ENCODE data around the gene B4GALT1. TPM values are rescaled to one million over a fixed set of nuclear protein-coding genes. Genes with fewer than 3 reads are reported as not detected.

Gene B4GALT1
- total RNA-seq, 2 experiments from 2014 or later: 12.8 to 38.7 TPM

- POLR2A ChIA-PET: interaction anchor here (0.8 kb wide), 2 partner anchors 10 to 23 kb away, joined by 3 to 4 read pairs; no protein-coding TSS in a partner anchor
- Histone ChIP-seq H3K36me3 (ENCODE audit: insufficient read depth, low read length) (no peaks in the 10 kb centered on the region), H3K4me3 (ENCODE audit: low read depth, low read length, poor library complexity, severe bottlenecking) (no peak overlapping the region), H3K9me2 (ENCODE audit: insufficient read depth, low read length) (no peaks in the 10 kb centered on the region), H3K4me2 (ENCODE audit: low read length) (no peak overlapping the region), H3K9me3 (ENCODE audit: low read length) (no peaks in the 10 kb centered on the region), H3K27ac (ENCODE audit: low read depth, low read length, poor library complexity, severe bottlenecking) (no peak overlapping the region), H4K20me1 (ENCODE audit: insufficient read depth, low read length) (no peaks in the 10 kb centered on the region), H3K4me1 (ENCODE audit: insufficient read depth, low read length, poor library complexity, severe bottlenecking) (peaks cover 13% of the 10 kb centered on the region), H2AFZ (ENCODE audit: low read length) (peak overlapping the region; percentile 14; the same call in 1 of the 2 replicates), H3K79me2 (ENCODE audit: insufficient read depth, low read depth, low read length) (no peaks in the 10 kb centered on the region)
- DNase-seq (ENCODE audit: low spot score): no peak
- TF ChIP-seq CTCF (conservative IDR thresholded peaks at IDR 0.05; ENCODE audit: low read length): no peak
- no peak for TF ChIP-seq EZH2phosphoT487 (IDR thresholded peaks at IDR 0.05; ENCODE audit: borderline replicate concordance, low read depth, low read length)
- CTCF ChIA-PET (ENCODE audit: unreplicated experiment): no interaction called here
- intact Hi-C loops (cut with micrococcal nuclease; ENCODE audit: unreplicated experiment): no loop called here
- no TSS peak for BruUV-seq (replicated peaks)
These were observed 30.4 kb upstream of the B4GALT1 start for GRCh38 chr9:33197279-33198152.

GRCh38 chr9:33196736-33197135 is 29.6 kb upstream of the B4GALT1 start:
- no TSS peak for BruUV-seq (replicated peaks)
- TF ChIP-seq EZH2phosphoT487 (IDR thresholded peaks at IDR 0.05; ENCODE audit: borderline replicate concordance, low read depth, low read length) (no peak), CTCF (conservative IDR thresholded peaks at IDR 0.05; ENCODE audit: low read length) (no peak)
- Histone ChIP-seq H3K9me2 (ENCODE audit: insufficient read depth, low read length) (no peaks in the 10 kb centered on the region), H3K27ac (ENCODE audit: low read depth, low read length, poor library complexity, severe bottlenecking) (no peak overlapping the region), H3K79me2 (ENCODE audit: insufficient read depth, low read depth, low read length) (no peaks in the 10 kb centered on the region), H3K9me3 (ENCODE audit: low read length) (no peaks in the 10 kb centered on the region), H4K20me1 (ENCODE audit: insufficient read depth, low read length) (no peaks in the 10 kb centered on the region), H3K4me2 (ENCODE audit: low read length) (no peak overlapping the region), H2AFZ (ENCODE audit: low read length) (peak overlapping the region; percentile 14; the same call in 1 of the 2 replicates), H3K36me3 (ENCODE audit: insufficient read depth, low read length) (no peaks in the 10 kb centered on the region), H3K4me3 (ENCODE audit: low read depth, low read length, poor library complexity, severe bottlenecking) (no peak overlapping the region), H3K4me1 (ENCODE audit: insufficient read depth, low read length, poor library complexity, severe bottlenecking) (peaks cover 11% of the 10 kb centered on the region)
- POLR2A ChIA-PET: interaction anchor here (0.8 to 1.5 kb wide), 4 partner anchors 9 to 105 kb away, joined by 3 to 4 read pairs (median 4); no protein-coding TSS in a partner anchor
- DNase-seq (ENCODE audit: low spot score): no peak
- intact Hi-C loops (cut with micrococcal nuclease; ENCODE audit: unreplicated experiment): no loop called here
- CTCF ChIA-PET (ENCODE audit: unreplicated experiment): no interaction called here

- no TSS peak for BruUV-seq (replicated peaks)
- no peaks in the 10 kb centered on the region for H3K36me3 ChIP-seq (ENCODE audit: insufficient read depth, low read length)
- no peak for DNase-seq (ENCODE audit: low spot score)
- H3K9me3 ChIP-seq (ENCODE audit: low read length): no peaks in the 10 kb centered on the region
- no peaks in the 10 kb centered on the region for H3K79me2 ChIP-seq (ENCODE audit: insufficient read depth, low read depth, low read length)
- ChIA-PET POLR2A (interaction anchor here (1.4 to 1.5 kb wide), 2 partner anchors 9 to 16 kb away, joined by 3 to 6 read pairs; no protein-coding TSS in a partner anchor), CTCF (ENCODE audit: unreplicated experiment) (no interaction called here)
- no peak overlapping the region for H3K4me2 ChIP-seq (ENCODE audit: low read length)
- no peak overlapping the region for H2AFZ ChIP-seq (ENCODE audit: low read length)
- no peaks in the 10 kb centered on the region for H4K20me1 ChIP-seq (ENCODE audit: insufficient read depth, low read length)
- TF ChIP-seq CTCF (conservative IDR thresholded peaks at IDR 0.05; ENCODE audit: low read length): no peak
- TF ChIP-seq EZH2phosphoT487 (IDR thresholded peaks at IDR 0.05; ENCODE audit: borderline replicate concordance, low read depth, low read length): no peak
- H3K4me1 ChIP-seq (ENCODE audit: insufficient read depth, low read length, poor library complexity, severe bottlenecking): peaks cover 11% of the 10 kb centered on the region
- H3K27ac ChIP-seq (ENCODE audit: low read depth, low read length, poor library complexity, severe bottlenecking): no peak overlapping the region
- H3K4me3 ChIP-seq (ENCODE audit: low read depth, low read length, poor library complexity, severe bottlenecking): no peak overlapping the region
- H3K9me2 ChIP-seq (ENCODE audit: insufficient read depth, low read length): no peaks in the 10 kb centered on the region
- intact Hi-C loops (cut with micrococcal nuclease; ENCODE audit: unreplicated experiment): no loop called here
These were observed 26.7 kb upstream of the B4GALT1 start for GRCh38 chr9:33193818-33194217.

Measured in OCI-LY7 (cell line).